ENCODE data around the gene ANXA1. TPM values are rescaled to one million over a fixed set of nuclear protein-coding genes. Genes with fewer than 3 reads are reported as not detected.

ANXA1 gene
- total and polyA plus RNA-seq, 9 donors = 67.5 to 472 (median 110) TPM

DNA sequence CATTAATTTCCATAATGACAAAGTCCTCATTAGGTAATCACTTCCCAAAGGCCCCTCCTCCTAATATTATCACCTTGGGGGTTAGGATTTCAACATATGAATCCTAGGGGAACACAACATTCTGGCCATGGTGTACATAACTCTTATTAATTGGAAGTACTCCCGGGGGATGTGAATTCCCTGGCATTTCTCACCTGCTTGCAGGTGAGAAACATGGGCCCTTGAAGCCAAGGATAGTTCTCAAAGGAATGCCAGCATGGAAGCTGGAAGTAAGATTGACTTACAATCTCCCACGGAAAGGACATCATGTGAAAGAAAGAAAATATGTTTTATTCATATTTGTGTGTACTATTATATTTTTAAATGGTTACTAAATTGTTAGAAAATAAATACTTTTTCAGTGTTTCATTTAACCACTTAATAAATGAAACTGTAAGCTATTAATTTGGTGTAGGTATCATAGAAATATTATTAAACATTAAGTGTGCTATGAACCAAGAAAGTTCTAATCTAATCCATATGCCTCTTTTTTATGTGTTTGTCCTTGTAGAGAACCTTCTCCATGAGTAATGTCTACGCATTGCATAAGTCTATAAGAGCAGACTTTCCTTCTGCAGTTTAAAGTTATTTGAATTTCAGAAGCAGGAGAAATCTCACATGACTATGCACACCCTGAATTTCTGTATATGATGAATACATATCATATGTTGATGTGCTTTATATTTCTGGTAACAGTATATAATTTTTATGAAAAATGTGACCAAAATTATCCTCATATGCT, 59.4 kb downstream of the ANXA1 start:
- intact Hi-C loops (cut with DNase I) = no loop called here
- no peaks in the 10 kb centered on the region for H3K36me3 ChIP-seq
- DNase-seq = no peak
- no peaks in the 10 kb centered on the region for H3K27me3 ChIP-seq
- no peak overlapping the region for H3K27ac ChIP-seq
- no peaks in the 10 kb centered on the region for H3K9me3 ChIP-seq
- WGBS, 3 donors = 30 to 45% (median 36%) methylated on average over 3 of the region's 3 CpGs
- TF ChIP-seq EP300 (IDR thresholded peaks at IDR 0.05) (no peak), POLR2A (IDR thresholded peaks at IDR 0.05) (no peak)
- TF ChIP-seq, protein P1, sequence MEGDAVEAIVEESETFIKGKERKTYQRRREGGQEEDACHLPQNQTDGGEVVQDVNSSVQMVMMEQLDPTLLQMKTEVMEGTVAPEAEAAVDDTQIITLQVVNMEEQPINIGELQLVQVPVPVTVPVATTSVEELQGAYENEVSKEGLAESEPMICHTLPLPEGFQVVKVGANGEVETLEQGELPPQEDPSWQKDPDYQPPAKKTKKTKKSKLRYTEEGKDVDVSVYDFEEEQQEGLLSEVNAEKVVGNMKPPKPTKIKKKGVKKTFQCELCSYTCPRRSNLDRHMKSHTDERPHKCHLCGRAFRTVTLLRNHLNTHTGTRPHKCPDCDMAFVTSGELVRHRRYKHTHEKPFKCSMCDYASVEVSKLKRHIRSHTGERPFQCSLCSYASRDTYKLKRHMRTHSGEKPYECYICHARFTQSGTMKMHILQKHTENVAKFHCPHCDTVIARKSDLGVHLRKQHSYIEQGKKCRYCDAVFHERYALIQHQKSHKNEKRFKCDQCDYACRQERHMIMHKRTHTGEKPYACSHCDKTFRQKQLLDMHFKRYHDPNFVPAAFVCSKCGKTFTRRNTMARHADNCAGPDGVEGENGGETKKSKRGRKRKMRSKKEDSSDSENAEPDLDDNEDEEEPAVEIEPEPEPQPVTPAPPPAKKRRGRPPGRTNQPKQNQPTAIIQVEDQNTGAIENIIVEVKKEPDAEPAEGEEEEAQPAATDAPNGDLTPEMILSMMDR (IDR thresholded peaks at IDR 0.05) = no peak
- no peaks in the 10 kb centered on the region for H3K4me1 ChIP-seq (ENCODE audit: insufficient read depth)
- H3K4me3 ChIP-seq = no peak overlapping the region

DNA sequence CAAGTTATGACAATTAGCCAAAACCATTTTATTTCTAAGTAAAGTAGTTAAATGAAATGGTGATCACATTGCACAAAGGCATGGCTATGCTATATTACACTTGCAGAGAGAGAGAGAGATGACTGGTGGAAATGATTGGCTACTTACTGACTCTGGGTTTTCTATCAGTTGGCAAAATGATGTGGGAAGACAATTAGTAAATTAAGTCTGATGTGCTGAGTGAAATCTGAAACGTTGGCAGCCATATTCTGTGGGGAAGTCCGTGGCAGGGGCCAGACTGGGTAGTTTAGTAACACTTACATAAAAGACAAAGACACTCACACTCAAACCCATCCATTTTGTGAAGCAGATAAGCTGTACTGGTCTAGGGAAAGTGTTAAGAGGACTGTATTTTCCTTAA, 61.6 kb downstream of the ANXA1 start:
- TF ChIP-seq EP300 (IDR thresholded peaks at IDR 0.05) (no peak), POLR2A (IDR thresholded peaks at IDR 0.05) (no peak)
- TF ChIP-seq, protein P1 (IDR thresholded peaks at IDR 0.05) = no peak
- Histone ChIP-seq H3K9me3 (no peaks in the 10 kb centered on the region), H3K27ac (no peak overlapping the region), H3K36me3 (no peaks in the 10 kb centered on the region), H3K27me3 (no peaks in the 10 kb centered on the region), H3K4me1 (ENCODE audit: insufficient read depth) (no peaks in the 10 kb centered on the region), H3K4me3 (no peak overlapping the region)
- WGBS, 3 donors = 47 to 62% (median 49%) methylated on average over 2 of the region's 2 CpGs
- no peak for DNase-seq
- intact Hi-C loops (cut with DNase I) = no loop called here

DNA sequence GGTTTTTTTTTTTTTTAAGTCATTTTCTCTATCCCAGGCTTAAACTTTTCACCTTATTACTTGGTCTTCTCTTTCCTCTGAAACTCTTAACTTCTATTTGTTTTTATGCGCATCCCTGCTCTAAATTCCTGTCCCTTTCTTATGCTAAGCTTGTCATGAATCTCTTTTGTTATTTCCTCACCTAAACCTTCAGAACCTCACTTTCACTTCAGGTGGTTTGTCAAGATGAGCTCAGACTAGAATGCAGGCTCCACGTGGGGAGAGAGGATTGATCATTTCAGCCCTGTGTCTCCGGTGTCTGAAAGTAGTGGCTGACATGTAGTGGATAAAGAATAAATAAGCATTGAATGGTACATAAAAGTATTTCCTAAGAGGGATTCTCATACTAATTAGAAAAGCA, 63.6 kb downstream of the ANXA1 start:
- no peak for DNase-seq
- Histone ChIP-seq H3K27ac (no peak overlapping the region), H3K4me3 (no peak overlapping the region), H3K36me3 (no peaks in the 10 kb centered on the region), H3K27me3 (no peaks in the 10 kb centered on the region), H3K9me3 (no peaks in the 10 kb centered on the region), H3K4me1 (ENCODE audit: insufficient read depth) (no peaks in the 10 kb centered on the region)
- TF ChIP-seq, protein P1 (IDR thresholded peaks at IDR 0.05) = no peak
- TF ChIP-seq EP300 (IDR thresholded peaks at IDR 0.05) = no peak
- no peak for TF ChIP-seq POLR2A (IDR thresholded peaks at IDR 0.05)
- 50 to 51% (median 50%) methylated on average over 3 of the region's 3 CpGs for WGBS, 3 donors
- intact Hi-C loops (cut with DNase I) = no loop called here

DNA sequence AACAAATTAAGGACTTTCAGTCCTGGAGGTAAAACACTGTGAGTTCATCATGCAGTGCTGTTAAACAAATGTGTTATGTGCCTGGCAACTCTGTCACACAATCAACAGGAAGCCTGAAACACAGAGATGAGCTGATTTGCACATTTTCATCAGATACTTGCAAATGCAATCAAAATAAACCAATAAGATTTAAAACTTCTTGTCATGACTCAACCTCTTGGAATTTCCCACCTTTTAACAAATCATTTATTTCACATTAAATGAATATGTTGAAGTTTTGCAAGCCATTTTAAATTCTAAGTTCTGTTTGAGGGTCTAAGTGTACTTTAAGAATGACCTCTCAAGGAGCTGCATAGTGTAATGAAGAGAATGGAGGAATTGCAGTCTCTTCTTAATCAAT, 64.4 kb downstream of the ANXA1 start:
- intact Hi-C loops (cut with DNase I) = no loop called here
- no peak overlapping the region for H3K27ac ChIP-seq

More for the DNA sequence above, 64.4 kb downstream of the ANXA1 start:
- Histone ChIP-seq H3K9me3 (no peaks in the 10 kb centered on the region), H3K4me1 (ENCODE audit: insufficient read depth) (no peaks in the 10 kb centered on the region), H3K27me3 (no peaks in the 10 kb centered on the region), H3K36me3 (no peaks in the 10 kb centered on the region), H3K4me3 (no peak overlapping the region)
- DNase-seq = no peak
- TF ChIP-seq, protein P1 (IDR thresholded peaks at IDR 0.05) = no peak
- TF ChIP-seq POLR2A (IDR thresholded peaks at IDR 0.05) = no peak
- TF ChIP-seq EP300 (IDR thresholded peaks at IDR 0.05) = no peak

Other genes starting within 250 kb of the ANXA1 start
- 100 to 1,000 TPM; 116 to 301 (median 183) TPM for gene ALDH1A1, start 198.8 kb upstream of the ANXA1 start, total RNA-seq
- gene ALDH1A1, start 198.8 kb upstream of the ANXA1 start, polyA plus RNA-seq = 100 to 1,000 TPM; 223 to 271 TPM